Measurements from ENCODE around the gene DSE. TPM values are rescaled to one million over a fixed set of nuclear protein-coding genes. Genes with fewer than 3 reads are reported as not detected.

Gene DSE
- total RNA-seq, 2 donors from 2014 or later: 21.9 to 25.9 TPM

DNA sequence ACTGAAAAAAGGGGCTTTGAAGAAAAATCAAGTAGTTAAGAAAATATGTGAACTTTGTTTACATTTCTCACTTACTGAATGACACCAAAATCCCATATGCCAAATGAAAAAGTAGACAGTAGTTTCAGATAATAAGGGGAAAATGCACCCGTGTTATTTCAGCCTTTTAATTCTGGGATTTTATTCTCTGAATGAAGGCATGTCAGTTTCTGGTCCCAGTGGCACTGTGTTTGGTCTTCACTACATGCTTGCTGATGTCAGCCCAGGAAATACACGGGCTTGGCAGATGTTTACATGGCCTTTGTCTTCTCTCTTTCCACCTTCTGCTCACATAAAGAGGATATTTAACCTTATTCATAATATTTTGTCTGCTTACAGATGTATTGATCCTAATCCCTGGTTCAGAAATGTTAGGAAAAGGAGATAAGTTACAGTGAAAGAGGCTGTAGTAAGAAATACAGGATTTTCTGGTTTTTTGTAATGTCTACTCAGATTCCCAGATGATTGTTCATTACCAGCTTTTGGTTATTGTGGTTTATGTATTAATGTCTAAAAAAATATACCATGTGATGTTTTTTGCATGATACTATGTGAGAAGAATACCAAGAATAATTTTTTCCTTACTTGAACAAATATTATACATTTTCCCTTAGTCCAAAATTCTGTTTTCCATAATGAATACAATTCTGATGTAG, 27.7 kb downstream of the DSE start:
- H3K4me1 Mint-ChIP-seq (ENCODE audit: low read depth in 2 of 2): peaks cover 5 to 10% of the 10 kb centered on the region in 2 donors
- peaks cover 0 to 4% of the 10 kb centered on the region in 2 donors for H3K27me3 Mint-ChIP-seq
- no peak overlapping the region for H3K4me3 Mint-ChIP-seq
- H3K36me3 Mint-ChIP-seq: no peaks in the 10 kb centered on the region
- DNase-seq (ENCODE audit: low spot score) (no peak), ATAC-seq (no peak)
- no peaks in the 10 kb centered on the region for H3K9me3 Mint-ChIP-seq
- no peak overlapping the region for H3K27ac Mint-ChIP-seq

DNA sequence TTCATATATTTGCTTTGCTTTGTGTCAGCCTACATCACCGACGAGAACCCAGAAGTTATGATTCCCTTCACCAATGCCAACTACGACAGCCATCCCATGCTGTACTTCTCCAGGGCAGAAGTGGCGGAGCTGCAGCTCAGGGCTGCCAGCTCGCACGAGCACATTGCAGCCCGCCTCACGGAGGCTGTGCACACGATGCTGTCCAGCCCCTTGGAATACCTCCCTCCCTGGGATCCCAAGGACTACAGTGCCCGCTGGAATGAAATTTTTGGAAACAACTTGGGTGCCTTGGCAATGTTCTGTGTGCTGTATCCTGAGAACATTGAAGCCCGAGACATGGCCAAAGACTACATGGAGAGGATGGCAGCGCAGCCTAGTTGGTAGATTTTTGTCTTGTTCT, 28.5 kb downstream of the DSE start:
- DNase-seq (ENCODE audit: low spot score): no peak
- H3K36me3 Mint-ChIP-seq: no peaks in the 10 kb centered on the region
- H3K9me3 Mint-ChIP-seq: no peaks in the 10 kb centered on the region
- H3K27ac Mint-ChIP-seq: no peak overlapping the region
- no peak for ATAC-seq
- H3K27me3 Mint-ChIP-seq: peaks cover 0 to 4% of the 10 kb centered on the region in 2 donors
- no peak overlapping the region for H3K4me3 Mint-ChIP-seq
- peaks cover 0 to 5% of the 10 kb centered on the region in 2 donors for H3K4me1 Mint-ChIP-seq (ENCODE audit: low read depth in 2 of 2)

DNA sequence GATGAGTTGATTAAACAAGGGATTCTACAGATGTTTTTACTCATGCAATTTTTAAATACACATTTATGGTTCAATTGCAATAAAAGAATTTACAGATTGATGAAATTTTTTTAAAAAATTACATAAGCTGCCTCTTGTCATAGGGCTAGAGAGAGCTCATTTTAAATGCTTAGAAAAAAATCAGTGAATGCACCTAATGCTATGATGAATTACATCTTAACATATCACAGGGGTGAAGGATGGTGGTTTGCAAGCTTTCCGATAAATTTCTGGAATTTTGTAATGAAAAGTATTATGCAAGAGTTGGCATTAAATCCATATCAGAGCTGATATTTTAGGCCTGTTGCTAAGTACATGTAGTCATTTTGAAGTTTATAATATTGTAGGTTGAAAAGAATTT, 29.6 kb downstream of the DSE start:
- peaks cover 2 to 4% of the 10 kb centered on the region in 2 donors for H3K27me3 Mint-ChIP-seq

DNA sequence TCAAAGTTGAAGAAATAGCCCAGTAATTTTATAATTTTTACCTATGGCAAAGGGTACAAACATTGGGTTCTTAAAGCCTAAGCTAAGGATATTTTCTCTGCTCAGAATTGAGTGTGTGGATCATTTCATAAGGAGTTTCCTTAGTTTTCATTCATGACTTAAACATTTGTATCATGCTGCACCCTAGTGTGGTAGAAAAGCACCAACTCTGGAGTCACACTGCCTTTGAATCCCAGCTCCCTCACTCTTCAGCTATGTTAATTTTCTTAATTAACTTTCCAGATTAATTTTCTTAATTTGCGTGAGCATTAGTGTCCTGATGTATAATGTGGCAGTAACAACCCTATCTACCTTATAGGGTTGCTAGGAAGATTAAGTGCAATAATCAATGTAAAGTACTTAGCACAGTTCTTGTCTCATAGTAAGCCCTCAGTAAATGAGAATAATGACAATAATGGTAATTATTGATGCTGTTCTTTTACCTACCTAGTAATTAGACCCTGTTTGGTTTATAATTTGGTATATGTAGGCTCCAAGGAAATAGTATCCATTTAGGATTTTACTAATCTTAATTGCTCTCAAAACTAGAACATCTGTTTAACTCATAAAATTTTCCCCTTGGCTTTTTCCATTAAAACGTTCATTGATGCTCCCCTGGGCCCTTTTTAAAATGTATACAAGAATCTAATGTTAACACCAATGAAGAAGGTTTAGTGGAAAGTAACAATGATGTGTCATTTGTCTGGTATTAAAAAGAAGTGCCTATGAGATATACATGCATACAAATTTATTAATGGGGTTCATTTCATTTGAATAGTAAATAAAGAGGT, 31.6 kb downstream of the DSE start:
- peaks cover 0 to 5% of the 10 kb centered on the region in 2 donors for H3K4me1 Mint-ChIP-seq (ENCODE audit: low read depth in 2 of 2)
- no peak for ATAC-seq
- H3K4me3 Mint-ChIP-seq: no peak overlapping the region
- H3K27ac Mint-ChIP-seq: no peak overlapping the region
- peaks cover 6 to 7% of the 10 kb centered on the region in 2 donors for H3K27me3 Mint-ChIP-seq
- no peak for DNase-seq (ENCODE audit: low spot score)
- no peaks in the 10 kb centered on the region for H3K36me3 Mint-ChIP-seq
- H3K9me3 Mint-ChIP-seq: no peaks in the 10 kb centered on the region

More for the DNA sequence above, 29.6 kb downstream of the DSE start:
- ATAC-seq (no peak), DNase-seq (ENCODE audit: low spot score) (no peak)
- H3K9me3 Mint-ChIP-seq: no peaks in the 10 kb centered on the region
- no peak overlapping the region for H3K4me3 Mint-ChIP-seq
- H3K4me1 Mint-ChIP-seq (ENCODE audit: low read depth in 2 of 2): peaks cover 0 to 5% of the 10 kb centered on the region in 2 donors
- H3K36me3 Mint-ChIP-seq: no peaks in the 10 kb centered on the region
- no peak overlapping the region for H3K27ac Mint-ChIP-seq

DNA sequence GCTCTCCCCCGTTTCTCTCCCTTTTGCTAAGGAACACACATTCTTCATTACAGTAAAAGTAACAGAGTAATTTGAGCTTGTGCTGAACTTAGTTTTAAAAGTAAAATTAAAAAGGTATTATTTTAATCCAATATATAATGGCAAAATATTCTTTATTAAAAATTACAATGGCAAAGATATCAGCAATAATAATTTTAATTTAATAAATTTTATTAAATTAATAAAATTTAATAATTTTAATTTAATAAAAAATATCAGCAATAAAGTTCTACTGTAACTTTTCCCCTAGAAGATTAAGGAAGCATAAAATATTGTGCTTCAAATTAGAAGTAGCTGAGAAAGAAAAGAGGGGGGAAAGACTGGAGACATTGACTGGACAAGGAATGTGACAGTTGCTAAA, 32.5 kb downstream of the DSE start:
- Mint-ChIP-seq H3K4me3 (no peak overlapping the region), H3K27me3 (peaks cover 9 to 14% of the 10 kb centered on the region in 2 donors), H3K9me3 (no peaks in the 10 kb centered on the region), H3K36me3 (no peaks in the 10 kb centered on the region), H3K27ac (no peak overlapping the region), H3K4me1 (ENCODE audit: low read depth in 2 of 2) (peaks cover 0 to 5% of the 10 kb centered on the region in 2 donors)
- ATAC-seq (no peak), DNase-seq (ENCODE audit: low spot score) (no peak)

DNA sequence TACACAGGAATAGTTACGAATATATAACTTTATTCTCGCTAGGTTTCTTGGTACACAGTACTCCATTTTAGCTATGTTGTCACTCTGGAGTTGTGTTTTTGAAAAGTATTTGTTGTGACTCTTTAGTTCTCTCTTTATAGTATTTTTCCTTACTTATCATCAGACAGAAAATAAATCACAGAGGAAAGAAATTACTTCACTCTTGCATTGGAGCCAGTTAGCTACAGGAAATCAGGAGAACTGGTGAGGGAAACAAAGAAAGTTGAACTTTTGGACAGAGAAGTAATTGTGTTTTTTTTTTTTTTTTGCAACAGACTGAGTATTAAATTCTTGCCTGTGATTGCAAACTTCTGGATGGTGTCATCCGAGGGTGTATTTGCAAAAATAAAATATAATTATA, 33.9 kb downstream of the DSE start:
- Mint-ChIP-seq H3K27ac (no peak overlapping the region), H3K4me1 (ENCODE audit: low read depth in 2 of 2) (peaks cover 0 to under 1% of the 10 kb centered on the region in 2 donors), H3K9me3 (no peaks in the 10 kb centered on the region), H3K27me3 (peaks cover 7 to 14% of the 10 kb centered on the region in 2 donors), H3K4me3 (no peak overlapping the region), H3K36me3 (no peaks in the 10 kb centered on the region)
- no peak for ATAC-seq
- no peak for DNase-seq (ENCODE audit: low spot score)

DNA sequence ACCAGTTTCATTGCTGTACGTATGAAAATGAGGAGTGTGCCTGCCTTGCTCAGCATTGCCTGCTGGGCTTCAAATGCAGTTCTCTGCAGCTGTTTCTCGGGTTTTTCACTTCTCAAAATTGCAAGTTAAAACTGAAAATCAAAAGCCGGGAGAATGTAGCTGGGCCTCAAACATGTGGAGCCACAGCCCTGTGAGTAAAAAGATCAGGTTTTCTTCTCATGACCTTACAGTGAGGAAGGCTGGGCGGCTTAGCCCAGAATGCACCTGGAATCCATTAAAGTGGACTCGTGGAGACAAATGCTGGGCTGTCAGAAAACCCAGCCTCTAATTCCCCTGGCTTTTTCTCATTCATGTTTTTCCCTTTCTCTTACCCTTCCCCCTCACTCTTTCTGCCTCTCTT, 34.4 kb downstream of the DSE start:
- Mint-ChIP-seq H3K4me3 (no peak overlapping the region), H3K27ac (no peak overlapping the region), H3K36me3 (no peaks in the 10 kb centered on the region), H3K9me3 (no peaks in the 10 kb centered on the region), H3K4me1 (ENCODE audit: low read depth in 2 of 2) (no peaks in the 10 kb centered on the region), H3K27me3 (peaks cover 6 to 14% of the 10 kb centered on the region in 2 donors)
- ATAC-seq (no peak), DNase-seq (ENCODE audit: low spot score) (no peak)

DNA sequence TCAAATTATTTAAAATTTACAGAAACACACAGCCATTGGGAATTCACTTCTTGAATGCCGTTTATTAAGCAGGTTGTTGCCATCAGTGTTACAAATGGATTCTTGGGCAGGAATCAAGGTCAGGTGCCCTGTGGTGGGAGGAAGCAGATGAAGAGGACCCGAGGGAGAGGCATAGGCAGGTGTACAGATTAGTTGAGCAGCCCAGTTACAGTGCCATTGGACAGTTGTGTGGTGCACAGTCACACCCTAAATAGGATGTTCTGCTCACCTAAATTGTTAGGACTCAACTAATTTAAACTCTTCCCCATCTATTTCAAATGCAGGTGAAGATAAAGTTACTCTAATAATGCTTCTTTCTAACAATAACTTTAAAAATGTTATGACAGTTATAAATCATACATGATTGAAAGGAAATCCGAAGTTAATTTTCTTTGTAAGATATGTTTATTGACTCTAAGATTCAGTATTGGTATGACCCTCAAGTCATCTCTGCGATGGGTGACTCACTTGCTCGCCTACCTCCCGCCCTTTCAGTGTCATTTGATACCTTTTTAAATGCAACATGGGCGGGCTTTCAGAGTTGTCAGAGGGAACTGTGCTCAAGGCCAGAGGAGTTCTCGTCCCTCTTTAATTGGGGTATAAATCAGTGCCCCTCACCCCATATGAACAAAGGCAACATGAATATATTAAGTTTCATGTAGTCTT, 35.1 kb downstream of the DSE start:
- ATAC-seq: no peak
- H3K9me3 Mint-ChIP-seq: no peaks in the 10 kb centered on the region
- no peak for DNase-seq (ENCODE audit: low spot score)

DNA sequence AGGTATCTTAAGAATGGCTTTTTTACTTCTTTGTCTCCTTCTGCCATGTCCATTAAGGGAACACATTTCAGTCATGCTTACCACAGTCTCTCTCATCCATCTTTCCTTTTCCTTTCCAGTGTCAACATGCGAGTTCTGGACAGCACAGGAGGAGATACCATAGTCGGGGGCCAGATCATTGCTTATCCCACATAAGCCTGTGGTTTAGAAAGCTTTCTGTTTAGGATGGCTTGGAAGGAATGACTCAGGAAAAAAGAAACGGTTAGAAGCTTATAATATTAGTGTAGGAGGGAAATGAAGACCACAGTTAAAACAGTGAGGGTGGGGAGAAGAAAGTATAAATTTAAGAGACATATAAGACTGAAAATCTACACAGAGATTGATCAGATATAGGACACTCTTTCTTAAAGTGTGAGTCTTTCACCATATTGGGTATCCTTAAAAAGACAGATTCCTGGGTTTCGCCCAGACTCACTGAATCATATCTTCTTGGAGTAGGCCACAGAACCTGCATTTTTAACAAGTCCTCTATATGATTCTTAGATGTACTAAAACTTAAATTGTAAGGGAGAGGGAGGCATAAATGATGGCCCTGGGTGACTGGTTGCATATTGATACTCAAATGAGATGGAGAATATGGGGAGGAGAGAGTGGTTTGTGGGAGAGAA, 36.1 kb downstream of the DSE start:
- H3K27me3 Mint-ChIP-seq: peaks cover 6 to 14% of the 10 kb centered on the region in 2 donors
- H3K4me3 Mint-ChIP-seq: no peak overlapping the region
- no peak overlapping the region for H3K27ac Mint-ChIP-seq
- H3K4me1 Mint-ChIP-seq (ENCODE audit: low read depth in 2 of 2): no peaks in the 10 kb centered on the region
- H3K36me3 Mint-ChIP-seq: no peaks in the 10 kb centered on the region
- no peak for ATAC-seq
- no peaks in the 10 kb centered on the region for H3K9me3 Mint-ChIP-seq
- no peak for DNase-seq (ENCODE audit: low spot score)

More for the DNA sequence above, 35.1 kb downstream of the DSE start:
- H3K4me3 Mint-ChIP-seq: no peak overlapping the region
- no peaks in the 10 kb centered on the region for H3K36me3 Mint-ChIP-seq
- H3K27me3 Mint-ChIP-seq: peaks cover 6 to 14% of the 10 kb centered on the region in 2 donors
- no peaks in the 10 kb centered on the region for H3K4me1 Mint-ChIP-seq (ENCODE audit: low read depth in 2 of 2)
- H3K27ac Mint-ChIP-seq: no peak overlapping the region

DNA sequence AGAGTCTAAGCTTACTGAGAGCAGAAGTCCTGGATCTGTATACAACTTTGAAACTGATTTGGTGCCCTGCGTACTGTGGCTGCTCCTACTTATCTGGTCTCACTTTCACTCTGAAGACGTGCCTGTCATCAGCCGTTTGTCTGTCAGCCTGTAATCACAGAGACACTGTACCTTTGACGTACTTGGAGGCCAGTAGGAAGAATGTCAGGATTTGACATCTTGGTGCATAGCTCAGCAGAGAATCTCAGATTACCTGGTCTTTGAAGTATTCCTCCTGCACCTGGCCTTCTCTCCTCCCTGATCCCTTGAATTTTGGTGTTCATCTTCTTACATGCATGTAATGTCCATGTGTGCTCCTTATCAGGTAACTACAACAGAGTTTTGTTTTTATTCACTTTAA, 37.7 kb downstream of the DSE start:
- no peaks in the 10 kb centered on the region for H3K36me3 Mint-ChIP-seq
- DNase-seq (ENCODE audit: low spot score): no peak
- peaks cover 8 to 14% of the 10 kb centered on the region in 2 donors for H3K27me3 Mint-ChIP-seq
- no peaks in the 10 kb centered on the region for H3K4me1 Mint-ChIP-seq (ENCODE audit: low read depth in 2 of 2)
- H3K9me3 Mint-ChIP-seq: no peaks in the 10 kb centered on the region
- no peak for ATAC-seq
- no peak overlapping the region for H3K27ac Mint-ChIP-seq
- no peak overlapping the region for H3K4me3 Mint-ChIP-seq

DNA sequence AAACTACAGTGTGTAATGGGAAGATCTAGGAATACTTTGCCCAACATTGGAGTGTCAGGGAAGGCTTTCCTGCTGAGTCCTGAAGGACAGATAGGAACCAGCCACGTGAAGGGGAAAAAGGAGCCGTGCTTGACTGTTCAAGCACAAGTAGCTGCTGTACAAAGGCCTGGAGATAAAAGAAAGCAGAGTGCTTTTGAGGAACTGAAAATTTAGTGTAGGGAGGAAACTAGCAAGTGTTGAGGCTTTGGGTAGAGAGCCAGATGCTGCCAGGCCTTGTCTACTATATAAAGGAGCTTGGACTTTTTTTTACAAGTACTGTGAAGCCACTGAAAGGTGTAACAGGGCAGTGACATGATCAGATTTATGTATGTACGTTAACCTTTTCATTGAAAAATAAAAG, 39.0 kb downstream of the DSE start:
- DNase-seq (ENCODE audit: low spot score) (no peak), ATAC-seq (no peak)
- H3K4me3 Mint-ChIP-seq: no peak overlapping the region
- no peaks in the 10 kb centered on the region for H3K9me3 Mint-ChIP-seq
- peaks cover 8 to 14% of the 10 kb centered on the region in 2 donors for H3K27me3 Mint-ChIP-seq
- no peaks in the 10 kb centered on the region for H3K36me3 Mint-ChIP-seq
- no peak overlapping the region for H3K27ac Mint-ChIP-seq
- no peaks in the 10 kb centered on the region for H3K4me1 Mint-ChIP-seq (ENCODE audit: low read depth in 2 of 2)

DNA sequence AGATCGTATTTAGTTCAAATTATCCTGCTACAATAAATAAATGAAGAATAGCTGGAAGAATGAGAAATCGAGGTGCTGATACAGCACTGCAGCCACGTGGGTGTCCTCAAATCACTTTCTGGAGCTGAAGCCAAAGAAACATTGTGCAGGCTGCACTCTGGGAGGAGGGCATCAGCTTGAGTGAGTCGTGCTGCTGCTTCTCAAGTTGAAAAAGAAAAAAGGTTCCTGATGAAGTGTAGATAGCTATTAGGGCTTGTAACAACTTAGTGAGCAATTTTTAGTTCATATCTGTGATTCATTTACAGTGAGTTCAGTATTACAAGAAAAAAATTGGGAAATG, 40.5 kb downstream of the DSE start:
- no peaks in the 10 kb centered on the region for H3K36me3 Mint-ChIP-seq
- H3K27ac Mint-ChIP-seq: no peak overlapping the region
- H3K4me3 Mint-ChIP-seq: no peak overlapping the region
- ATAC-seq (no peak), DNase-seq (ENCODE audit: low spot score) (no peak)
- H3K4me1 Mint-ChIP-seq (ENCODE audit: low read depth in 2 of 2): no peaks in the 10 kb centered on the region
- H3K27me3 Mint-ChIP-seq: peaks cover 8% of the 10 kb centered on the region in 2 donors
- no peaks in the 10 kb centered on the region for H3K9me3 Mint-ChIP-seq

DNA sequence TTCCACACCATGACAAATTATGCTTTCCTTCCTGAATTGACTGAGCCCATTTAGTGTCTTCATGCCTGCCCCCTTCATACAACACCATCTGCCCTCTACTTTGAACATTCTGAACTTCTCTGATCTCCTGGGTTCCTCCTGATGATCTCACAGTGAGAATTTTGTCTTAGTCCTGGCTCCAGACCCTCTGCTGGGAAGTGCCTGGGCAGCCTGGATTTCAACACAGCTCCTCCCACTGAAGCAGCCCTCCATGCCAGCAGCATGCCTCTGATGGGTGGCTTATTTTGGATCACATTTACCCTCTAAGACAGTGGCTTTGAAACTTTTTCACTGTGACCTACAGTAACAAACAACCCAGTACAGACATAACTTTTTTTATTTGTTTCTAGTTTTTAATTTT, 41.5 kb downstream of the DSE start:
- Mint-ChIP-seq H3K36me3 (no peaks in the 10 kb centered on the region), H3K27me3 (peaks cover 5 to 8% of the 10 kb centered on the region in 2 donors), H3K27ac (no peak overlapping the region), H3K4me1 (ENCODE audit: low read depth in 2 of 2) (no peaks in the 10 kb centered on the region), H3K9me3 (no peaks in the 10 kb centered on the region), H3K4me3 (no peak overlapping the region)
- no peak for DNase-seq (ENCODE audit: low spot score)
- no peak for ATAC-seq
